ENCODE data around the gene PROK2.

Gene PROK2, protein sequence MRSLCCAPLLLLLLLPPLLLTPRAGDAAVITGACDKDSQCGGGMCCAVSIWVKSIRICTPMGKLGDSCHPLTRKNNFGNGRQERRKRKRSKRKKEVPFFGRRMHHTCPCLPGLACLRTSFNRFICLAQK

GRCh38 chr3:71784914-71785531, at the start of gene PROK2:
Gene PROK2 (minus strand): TSS chr3:71785148. CDS start chr3:71785052, 96 bp downstream.
- no peak for DNase-seq

DNA sequence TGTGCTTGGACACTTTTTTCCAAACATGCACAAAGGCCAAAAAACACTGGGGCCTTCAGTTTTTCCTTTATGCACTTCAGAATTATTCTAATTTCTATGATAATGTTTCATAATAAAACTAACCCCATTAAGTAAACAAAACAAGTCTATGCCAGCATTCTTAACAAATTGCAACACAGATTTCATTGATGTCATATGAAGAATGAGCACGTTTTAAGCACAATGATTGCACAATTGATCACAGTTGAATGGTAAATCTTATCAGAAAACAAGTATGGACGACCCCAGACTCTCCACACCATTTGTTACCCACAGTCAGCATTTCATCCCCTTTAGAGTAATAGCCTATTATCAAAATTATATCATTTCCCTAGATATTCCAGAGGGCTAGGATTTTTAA, 46.7 kb upstream of the PROK2 start:
- DNase-seq = no peak

DNA sequence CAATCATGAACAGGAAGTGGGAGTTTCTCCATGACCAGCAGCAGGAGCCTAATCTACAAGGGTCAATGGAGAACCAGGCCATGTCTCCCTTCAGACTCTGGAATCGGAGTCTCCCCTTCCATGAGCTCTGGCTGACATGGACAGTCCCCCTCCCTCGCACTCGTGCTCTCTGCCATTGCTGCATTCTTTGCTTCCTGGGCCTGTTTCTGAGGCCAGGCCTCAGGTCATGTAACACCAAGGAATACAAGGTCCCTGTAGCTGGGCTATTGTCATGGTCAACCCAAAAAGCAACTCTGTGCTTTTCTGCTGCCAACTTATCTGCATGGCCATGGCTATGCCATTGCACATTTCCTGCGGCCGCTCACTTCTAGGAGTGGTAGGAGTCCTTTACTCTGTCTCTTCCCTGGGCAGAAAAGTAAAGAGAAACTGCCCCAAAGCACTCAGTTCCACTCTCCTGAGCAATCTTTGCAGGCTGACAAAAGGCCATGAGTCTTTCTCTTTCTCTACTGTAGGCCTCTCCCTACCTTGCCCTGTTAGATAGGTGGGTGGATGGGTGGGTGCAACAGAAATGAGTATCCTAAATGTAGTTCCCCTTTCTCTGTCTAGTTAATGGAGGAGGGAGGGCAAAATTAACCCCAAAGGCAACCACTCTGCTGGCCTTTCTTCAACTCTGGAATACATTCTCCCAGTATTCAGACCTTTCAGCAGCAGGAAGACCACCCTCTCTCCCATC, 40.8 kb upstream of the PROK2 start:
- no peak for DNase-seq

- no peak for DNase-seq
These were observed 36.2 kb upstream of the PROK2 start for GRCh38 chr3:71821116-71821515.

GRCh38 chr3:71817262-71817661, 32.3 kb upstream of the PROK2 start:
- DNase-seq = no peak

- no peak for DNase-seq
These were observed 31.8 kb upstream of the PROK2 start for GRCh38 chr3:71816767-71817156.

DNA sequence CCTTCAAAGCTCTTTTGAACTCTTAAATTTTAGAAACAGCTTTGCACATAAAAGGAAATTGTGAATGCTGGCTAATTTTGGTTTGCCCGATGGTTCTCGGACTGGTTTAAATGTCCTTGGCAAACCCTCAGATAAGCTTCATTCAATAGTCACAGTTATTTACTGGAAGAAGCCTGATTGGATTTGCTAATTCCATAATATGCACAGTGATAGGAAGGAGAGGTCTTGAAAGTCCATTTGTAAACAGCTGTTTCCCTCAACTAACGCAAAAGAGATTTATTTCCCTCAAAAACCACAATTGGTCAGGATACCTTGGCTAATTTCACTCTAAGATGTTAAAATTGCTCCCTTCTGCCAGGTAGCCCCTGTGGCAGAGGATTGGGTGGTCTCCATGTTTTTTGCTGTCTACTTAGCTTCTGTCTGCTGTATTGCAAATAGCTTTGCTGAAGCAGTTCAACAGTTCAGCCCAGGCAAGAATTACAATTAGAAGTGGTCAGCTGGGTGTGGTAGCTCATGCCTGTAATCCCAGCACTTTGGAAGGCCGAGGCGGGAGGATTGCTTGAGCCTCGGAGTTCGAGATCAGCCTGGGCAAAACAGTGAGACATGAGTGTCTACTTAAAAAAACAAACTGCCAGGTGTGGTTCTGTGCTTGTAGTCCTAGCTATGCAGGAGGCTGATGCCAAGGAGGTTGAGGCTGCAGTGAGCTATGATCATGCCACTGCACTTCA, 30.6 kb upstream of the PROK2 start:
- DNase-seq = no peak

GRCh38 chr3:71813704-71814103, 28.8 kb upstream of the PROK2 start:
- no peak for DNase-seq

DNA sequence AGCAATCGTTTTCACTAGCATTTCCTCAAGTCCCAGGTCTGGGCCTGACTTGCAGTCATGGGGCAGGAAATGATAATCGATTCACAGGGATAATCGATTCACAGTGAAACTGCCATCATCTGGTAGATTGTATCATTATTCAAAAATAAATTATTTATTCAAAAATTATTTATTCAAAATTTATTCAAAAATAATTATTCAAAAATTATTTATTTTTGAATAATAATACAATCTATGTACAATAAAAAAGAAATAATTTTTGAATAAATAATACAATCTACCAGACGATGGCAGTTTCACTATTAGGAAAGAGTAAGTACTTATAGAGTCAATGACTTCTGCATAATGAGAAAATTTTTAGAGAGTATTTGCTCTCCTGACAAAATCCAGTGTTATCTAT, 28.1 kb upstream of the PROK2 start:
- no peak for DNase-seq

GRCh38 chr3:71810056-71810455, 25.1 kb upstream of the PROK2 start:
- no peak for DNase-seq

GRCh38 chr3:71809321-71810026, 24.5 kb upstream of the PROK2 start:
- no peak for DNase-seq

DNA sequence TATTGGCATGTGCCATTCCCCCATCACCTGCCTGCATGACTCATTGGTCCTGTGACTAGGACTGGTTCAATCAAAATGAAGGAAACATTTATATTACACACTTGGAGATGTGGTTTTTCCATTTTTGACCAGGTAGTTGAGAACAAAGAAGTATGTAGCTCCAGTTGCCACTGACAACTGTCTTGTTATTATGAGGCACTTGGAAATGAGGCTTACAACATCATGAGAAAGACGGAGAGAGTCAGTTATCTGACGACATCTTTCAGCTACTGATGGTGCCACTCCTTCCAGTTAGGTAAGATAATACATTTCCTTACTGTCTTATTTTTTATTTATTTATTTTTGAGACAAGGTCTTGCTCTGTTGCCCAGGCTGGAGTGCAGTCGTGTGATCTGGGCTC, 21.8 kb upstream of the PROK2 start:
- DNase-seq = no peak

DNA sequence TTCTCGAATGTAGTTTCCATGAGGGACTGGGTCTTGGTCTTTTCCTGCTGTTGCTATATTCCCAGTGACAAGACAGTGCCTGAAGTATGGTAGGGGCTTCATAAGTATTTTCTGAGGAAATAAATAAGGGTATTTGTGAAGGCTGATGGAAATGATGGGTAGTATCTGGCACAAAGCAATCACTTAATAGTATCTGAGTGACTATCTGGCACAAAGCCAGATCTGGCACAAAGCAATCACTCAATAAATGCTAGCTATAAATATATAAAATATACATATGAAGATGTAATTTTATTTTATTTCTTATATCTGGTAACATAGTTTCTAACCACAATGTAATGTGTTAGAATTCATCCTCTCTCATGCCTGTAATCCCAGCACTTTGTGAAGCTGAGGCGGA, 20.7 kb upstream of the PROK2 start:
- DNase-seq = no peak

GRCh38 chr3:71805199-71805598, 20.3 kb upstream of the PROK2 start:
- DNase-seq = no peak

DNA sequence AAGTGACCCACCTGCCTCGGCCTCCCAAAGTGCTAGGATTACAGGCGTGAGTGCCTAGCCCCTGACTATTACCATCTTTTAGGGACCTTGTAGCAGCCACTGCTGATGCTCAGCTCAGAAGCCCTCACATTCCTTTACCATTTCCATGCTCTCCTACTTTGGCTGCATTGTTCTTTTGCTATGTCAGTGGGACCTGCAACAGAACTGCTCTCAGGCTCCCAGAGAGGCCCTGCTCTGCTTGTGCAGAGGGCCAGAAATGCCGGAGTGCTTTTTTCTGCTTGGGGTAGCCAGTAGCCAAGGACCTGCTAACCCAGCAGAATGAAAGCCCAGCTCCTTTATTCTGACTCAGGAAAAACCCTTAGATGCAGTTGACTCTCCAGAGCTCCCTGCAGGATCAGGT, 18.3 kb upstream of the PROK2 start:
- no peak for DNase-seq

- DNase-seq = no peak
These were observed 17.0 kb upstream of the PROK2 start for GRCh38 chr3:71801986-71802385.

DNA sequence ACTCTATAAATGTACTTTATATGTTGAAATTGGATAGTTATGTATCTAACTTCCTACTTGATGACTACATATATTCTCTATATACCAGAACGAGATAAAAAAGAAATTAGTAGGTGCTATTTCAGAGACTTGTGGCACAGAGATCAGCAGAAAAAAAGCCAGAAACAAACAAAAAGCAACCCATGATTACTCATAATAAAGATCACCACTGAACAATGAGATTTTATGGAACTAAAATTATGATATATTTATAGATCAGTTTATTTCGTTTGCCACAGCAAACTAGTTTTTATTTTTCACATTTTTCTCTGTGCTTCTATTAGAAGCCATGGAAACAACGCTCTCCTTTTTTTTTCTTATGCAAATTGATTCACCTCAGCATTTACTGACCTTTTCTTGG, 15.1 kb upstream of the PROK2 start:
- DNase-seq = no peak

DNA sequence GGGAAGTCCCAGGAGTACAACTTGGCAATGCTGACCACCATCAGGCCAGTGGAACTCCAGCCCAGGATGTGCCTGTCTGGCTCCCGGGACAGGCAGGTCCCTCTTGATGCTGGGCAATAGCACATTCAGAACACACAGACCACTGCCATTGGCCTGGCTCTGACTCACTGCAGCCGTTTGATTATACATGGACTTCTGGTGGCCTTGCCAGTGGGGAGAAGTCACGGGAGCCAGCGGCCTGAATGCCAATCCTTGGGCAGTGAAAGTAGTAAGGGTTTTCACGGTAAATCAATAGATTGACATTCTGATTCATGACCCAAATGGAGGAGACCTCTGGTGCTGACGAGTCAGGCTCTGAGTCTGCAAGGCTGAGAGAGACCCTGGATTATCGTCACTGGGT, 12.5 kb upstream of the PROK2 start:
- no peak for DNase-seq

DNA sequence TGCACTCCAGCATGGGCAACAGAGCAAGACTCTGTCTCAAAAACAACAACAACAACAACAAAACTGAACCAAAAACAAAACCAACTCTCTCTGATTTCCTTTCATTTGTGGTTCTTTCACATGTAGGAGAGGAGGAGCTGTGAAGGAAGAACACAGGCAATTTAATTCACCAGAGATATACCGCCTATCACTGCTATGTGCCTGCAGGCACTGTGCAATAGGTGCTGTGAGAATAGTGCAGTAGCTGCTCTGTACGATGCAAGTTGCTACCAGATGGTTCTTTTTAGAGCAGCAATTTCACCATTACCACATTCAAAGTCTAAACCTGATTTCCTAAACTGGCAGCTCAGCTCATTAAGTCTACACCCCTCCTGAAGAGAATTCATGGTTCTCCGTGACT, 11.3 kb upstream of the PROK2 start:
- no peak for DNase-seq

- no peak for DNase-seq
These were observed 6.7 kb upstream of the PROK2 start for GRCh38 chr3:71791634-71792033.

GRCh38 chr3:71789922-71790321, 5.0 kb upstream of the PROK2 start:
- DNase-seq = no peak

DNA sequence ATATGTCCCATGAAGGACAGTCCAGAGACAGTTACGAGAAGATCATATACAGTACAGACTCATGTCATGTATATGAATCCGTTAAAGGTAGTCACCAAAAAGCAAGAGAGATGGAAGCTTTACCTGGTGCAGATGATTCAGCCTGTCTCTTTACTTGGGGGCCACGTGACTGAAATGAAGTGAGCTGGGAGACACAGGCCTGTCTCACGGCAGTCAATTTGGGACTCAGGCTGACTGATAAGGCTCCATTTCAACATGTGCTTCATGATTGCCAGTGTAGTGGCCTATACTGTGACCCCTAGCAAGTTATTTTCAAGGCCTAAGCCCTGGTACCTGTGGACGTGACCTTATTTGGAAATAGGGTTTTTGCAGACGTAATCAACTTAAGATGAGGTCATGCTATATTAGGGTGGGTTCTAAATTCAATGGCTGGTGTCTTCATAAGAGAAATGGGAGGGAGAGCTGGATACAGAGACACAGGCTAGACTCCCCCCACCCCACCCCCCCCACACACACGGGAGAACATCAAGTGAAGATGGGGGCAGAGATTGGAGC, 3.0 kb upstream of the PROK2 start:
- DNase-seq = no peak

GRCh38 chr3:71786551-71786950, 1.6 kb upstream of the PROK2 start:
- DNase-seq = no peak

Data from cortex of kidney (tissue), 1 donor.